Heart right ventricle (tissue), 16 donors: ENCODE measurements around the gene GNG2. TPM values are rescaled to one million over a fixed set of nuclear protein-coding genes. Genes with fewer than 3 reads are reported as not detected.

Source experiments
- ATAC-seq, 8 donors: fragments of 200-7000 bp; cut with Tn5 transposase; one replicate each; pipeline ENCODE4 v1.9.1; 2020; ENCODE audit warnings: mild to moderate bottlenecking in 8 of 8, moderate library complexity in 8 of 8, moderate number of reproducible peaks in 1 of 8
- DNase-seq, 2 donors: peaks; one replicate each; pipeline ENCODE4 v3.0.0-alpha.2; 2020
- H3K27ac ChIP-seq, 10 donors: fragments of 200-600 bp; sonication (generic) in 2 of 10; one replicate each; pipeline versions ENCODE4 v1.5.0 to v1.8.0; 2020 to 2022; ENCODE audit warnings: mild to moderate bottlenecking in 3 of 10
- H3K27me3 ChIP-seq, 7 donors: fragments of 200-600 bp; one replicate each; pipeline ENCODE4 v1.8.0; 2021 to 2022; ENCODE audit warnings: mild to moderate bottlenecking in 2 of 7
- H3K36me3 ChIP-seq, 9 donors: fragments of 200-600 bp; sonication (generic) in 1 of 9; one replicate each; pipeline versions ENCODE4 v1.5.0 to v1.8.0; 2020 to 2022; ENCODE audit warnings: mild to moderate bottlenecking in 2 of 9
- H3K4me1 ChIP-seq, 9 donors: fragments of 200-600 bp; sonication (generic) in 1 of 9; one replicate each; pipeline versions ENCODE4 v1.5.0 to v1.8.0; 2020 to 2022; ENCODE audit warnings: mild to moderate bottlenecking in 4 of 9
- H3K4me3 ChIP-seq, 10 donors: fragments of 200-600 bp; sonication (generic) in 2 of 10; one replicate each; pipeline versions ENCODE4 v1.5.0 to v1.8.0; 2020 to 2022; ENCODE audit warnings: mild to moderate bottlenecking in 7 of 10, moderate library complexity in 2 of 10
- H3K9me3 ChIP-seq, 11 donors: fragments of 200-600 bp in 10 of 11; sonication (generic) in 2 of 11; one replicate each; pipeline versions ENCODE4 v1.5.0 to v1.8.0; 2013 to 2022; ENCODE audit warnings: mild to moderate bottlenecking in 2 of 11, control low read depth in 1 of 11, moderate library complexity in 1 of 11
- CTCF ChIP-seq, 9 donors: fragments of 200-600 bp; sonication (generic) in 2 of 9; IDR thresholded peaks; one replicate each; pipeline versions ENCODE4 v1.5.0 to v1.8.0; 2021 to 2022; ENCODE audit warnings: antibody characterized with exemption in 9 of 9, mild to moderate bottlenecking in 5 of 9, moderate library complexity in 1 of 9
- WGBS, 2 donors: extraction: QIAGEN DNeasy Blood & Tissue Kit; methylation state at CpG; one replicate each; pipeline ENCODE4 v1.1.7; 2013; ENCODE audit warnings: inconsistent platforms in 1 of 2; 5-methylcytosine and 5-hydroxymethylcytosine counted together
- intact Hi-C, 10 donors: fragments of 100-400 bp; cut with DNase I; formaldehyde crosslinking; loops; one replicate each; pipeline versions ENCODE4 v1.11.1 to v1.14.2; 2022
- polyA plus RNA-seq, 2 donors: library from polyadenylated mRNA; stranded (reverse); fragments of 200-250 nt; gene quantifications; one replicate each; pipeline ENCODE4 v1.2.3, GENCODE V29; 2013
- total RNA-seq, 10 donors: library from RNA; stranded (reverse); fragmentation: NEBNext Ultra II Directional in 3 of 10; extraction: Animal tissue kit (Norgen Biotek cat#: 25700) in 3 of 10; gene quantifications; one replicate each; pipeline versions ENCODE4 v1.2.1 to v1.2.4, GENCODE V29; 2021 to 2023
- donor health status: Arrhythmogenic right ventricular cardiomyopathy.
- donor health status: ischemic (EF 13 %, LVEDD 7.1; RV severe dilation, severe dysfunction).
- donor health status: healthy with polysubstance abuse.
- donor health status: DM: no; HTN: yes; CAD: no.
- donor health status: DM: no; HTN: no; CAD: no.
- donor health status: ischemic (EF 25% LVEDD 6.9; RV normal size, moderate dysfunction).
- donor health status: ischemic (EF 25% LVEDD 5.7; RV mildly dilated, moderate dysfunction).
- donor health status: healthy.
- donor health status: DM: yes; HTN: yes; CAD: no.
- donor health status: Ischemic cardiomyopathy.
- donor health status: ischemic (EF 35%, LVEDD 5.7; RV mildly dilated, moderate dysfunction).
- donor health status: nonischemic (EF 11% LVEDD 7.7; RV severe dilation, severe dysfunction).
- donor health status: DM: yes; HTN: yes; CAD: no.
- donor health status: PGD.
- donor health status: ischemic (EF 29% LVEDD 5.4; RV normal size, mild dysfunction).
- donor health status: nonischemic (EF 23%, LVEDD 6.1; RV moderate dilation, normal function).

The GNG2 gene
- total and polyA plus RNA-seq, 12 donors = 3.6 to 20.6 (median 7.2) TPM

DNA sequence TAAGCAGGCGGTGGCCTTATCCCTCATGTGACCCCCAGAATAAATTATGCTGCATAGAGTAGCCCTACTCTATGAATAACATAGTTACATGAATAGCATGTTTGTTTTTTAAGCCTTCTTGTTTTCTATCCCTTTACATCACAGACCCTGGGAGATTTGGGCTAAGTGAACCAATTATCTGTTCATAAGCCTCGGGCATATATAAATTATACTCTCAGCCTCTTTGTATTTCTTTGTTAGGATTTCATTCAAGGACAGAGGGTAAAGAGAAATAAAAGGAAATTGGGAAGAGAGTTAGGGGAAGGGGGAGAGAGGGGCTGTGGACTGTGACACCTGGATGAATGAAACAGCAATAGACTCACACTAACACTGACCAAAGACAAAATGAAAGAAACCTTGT, 93.6 kb downstream of the GNG2 start:
- Histone ChIP-seq H3K27me3 (no peaks in the 10 kb centered on the region), H3K4me3 (no peak overlapping the region), H3K36me3 (peaks cover 0 to 82% (median 0%) of the 10 kb centered on the region in 9 donors), H3K4me1 (peaks cover 0 to 6% (median 0%) of the 10 kb centered on the region in 9 donors), H3K9me3 (peaks cover 0 to 20% (median 12%) of the 10 kb centered on the region in 11 donors), H3K27ac (no peak overlapping the region)
- 69 to 90% methylated on average over 2 of the region's 2 CpGs for WGBS, 2 donors
- ATAC-seq (no peak), DNase-seq (no peak)
- no peak for TF ChIP-seq CTCF (IDR thresholded peaks at IDR 0.05)
- intact Hi-C loops = loop anchor here in 1 of 10 donors (10.0 kb wide), 1 partner anchor 69 kb away; no protein-coding TSS in a partner anchor

- H3K4me1 ChIP-seq = peaks cover 0 to 6% (median 0%) of the 10 kb centered on the region in 9 donors
- H3K36me3 ChIP-seq = peaks cover 0 to 83% (median 0%) of the 10 kb centered on the region in 9 donors
- H3K27me3 ChIP-seq = no peaks in the 10 kb centered on the region
- intact Hi-C loops = loop anchor here in 1 of 10 donors (10.0 kb wide), 1 partner anchor 70 kb away; no protein-coding TSS in a partner anchor
- 96 to 98% methylated on average over 3 of the region's 3 CpGs for WGBS, 2 donors
- TF ChIP-seq CTCF (IDR thresholded peaks at IDR 0.05) = no peak
- H3K27ac ChIP-seq = no peak overlapping the region
- no peak for ATAC-seq
- H3K4me3 ChIP-seq = no peak overlapping the region
- DNase-seq = no peak
- H3K9me3 ChIP-seq = peaks cover 0 to 26% (median 18%) of the 10 kb centered on the region in 11 donors
Observed at GRCh38 chr14:51954657-51955056, 94.2 kb downstream of the GNG2 start.

DNA sequence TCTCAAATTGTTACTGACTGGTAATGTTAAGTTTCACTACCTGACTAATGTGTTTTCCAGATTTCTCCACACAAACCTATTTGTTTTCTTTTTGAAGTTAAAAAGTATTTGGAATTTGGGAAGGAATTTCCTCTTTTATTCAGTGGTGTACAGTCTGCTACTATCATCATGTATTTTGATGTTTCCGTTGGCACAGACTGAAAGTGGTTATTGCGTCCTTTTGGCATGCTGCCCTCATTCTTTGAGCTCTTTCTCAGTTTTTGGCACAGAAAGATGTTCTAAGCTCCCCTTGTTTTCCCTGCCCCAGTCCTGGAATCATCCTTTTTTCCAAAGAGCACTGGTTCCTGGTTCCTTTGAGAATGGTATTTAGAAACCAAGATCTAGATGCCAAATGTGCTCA, 97.5 kb downstream of the GNG2 start:
- Histone ChIP-seq H3K4me3 (no peak overlapping the region), H3K4me1 (peaks cover 0 to 18% (median 4%) of the 10 kb centered on the region in 9 donors), H3K27me3 (no peaks in the 10 kb centered on the region), H3K9me3 (peaks cover 0 to 35% (median 24%) of the 10 kb centered on the region in 11 donors), H3K36me3 (peaks cover 0 to 53% (median 0%) of the 10 kb centered on the region in 9 donors), H3K27ac (no peak overlapping the region)
- 38 to 52% methylated on average over 2 of the region's 2 CpGs for WGBS, 2 donors
- intact Hi-C loops = loop anchor here in 1 of 10 donors (10.0 kb wide), 1 partner anchor 73 kb away; no protein-coding TSS in a partner anchor
- DNase-seq (no peak), ATAC-seq (peak in 5 of 8 donors; percentile 29 to 61 (median 39))
- TF ChIP-seq CTCF (IDR thresholded peaks at IDR 0.05) = no peak

DNA sequence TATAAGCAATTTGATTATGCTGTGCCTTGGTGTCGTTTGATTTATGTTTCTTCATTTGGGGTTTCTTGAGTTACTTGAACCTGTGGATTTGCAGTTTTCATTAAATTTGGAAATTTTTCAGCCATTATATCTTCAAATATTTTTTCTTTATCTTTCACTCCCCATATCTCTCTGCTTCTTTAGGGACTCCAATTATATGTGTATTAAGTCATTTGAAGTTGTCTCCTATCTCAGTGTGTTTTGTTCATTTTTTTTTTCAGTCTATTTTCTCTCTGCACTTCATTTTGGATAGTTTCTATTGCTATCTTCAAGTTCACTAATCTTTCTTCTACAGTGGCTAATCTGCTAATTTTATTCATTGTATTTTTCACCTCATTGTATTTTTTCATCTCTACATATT, 99.5 kb downstream of the GNG2 start:
- ATAC-seq = no peak
- Histone ChIP-seq H3K4me1 (peaks cover 0 to 32% (median 4%) of the 10 kb centered on the region in 9 donors), H3K27ac (no peak overlapping the region), H3K36me3 (peaks cover 0 to 42% (median 0%) of the 10 kb centered on the region in 9 donors), H3K9me3 (peaks cover 0 to 35% (median 24%) of the 10 kb centered on the region in 11 donors), H3K27me3 (no peaks in the 10 kb centered on the region), H3K4me3 (no peak overlapping the region)
- DNase-seq = no peak
- intact Hi-C loops = loop anchor here in 1 of 10 donors (10.0 kb wide), 1 partner anchor 75 kb away; no protein-coding TSS in a partner anchor
- no peak for TF ChIP-seq CTCF (IDR thresholded peaks at IDR 0.05)
- 99 to 100% methylated on average over 1 of the region's 1 CpG for WGBS, 2 donors
